ENCODE results near the gene RFX8. TPM values are rescaled to one million over a fixed set of nuclear protein-coding genes. Genes with fewer than 3 reads are reported as not detected.

Gene RFX8
- total RNA-seq, 2 donors from 2014 or later = 0.97 TPM; not detected in 1

DNA sequence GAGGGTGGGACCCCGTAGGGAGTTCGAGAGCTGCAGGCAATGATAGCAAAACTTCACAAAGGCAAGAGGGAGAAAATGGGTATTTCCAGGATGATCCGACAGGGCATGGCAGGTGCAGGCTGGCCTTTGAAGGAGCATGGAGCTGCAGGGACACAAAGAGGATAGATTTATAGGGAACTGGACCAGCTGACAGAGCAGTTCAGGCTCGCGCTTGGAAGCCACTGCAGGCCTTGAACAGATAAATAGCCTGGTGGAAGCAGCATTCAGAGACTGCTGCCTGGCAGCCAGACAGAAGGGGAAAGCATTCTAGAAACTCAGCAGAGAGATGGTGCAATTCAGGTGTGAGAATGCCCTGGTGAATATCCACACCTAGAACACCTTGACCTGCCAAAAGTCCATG, 58.3 kb downstream of the RFX8 start:
- TF ChIP-seq POLR2A (IDR thresholded peaks at IDR 0.05) = no peak
- TF ChIP-seq, protein P1, sequence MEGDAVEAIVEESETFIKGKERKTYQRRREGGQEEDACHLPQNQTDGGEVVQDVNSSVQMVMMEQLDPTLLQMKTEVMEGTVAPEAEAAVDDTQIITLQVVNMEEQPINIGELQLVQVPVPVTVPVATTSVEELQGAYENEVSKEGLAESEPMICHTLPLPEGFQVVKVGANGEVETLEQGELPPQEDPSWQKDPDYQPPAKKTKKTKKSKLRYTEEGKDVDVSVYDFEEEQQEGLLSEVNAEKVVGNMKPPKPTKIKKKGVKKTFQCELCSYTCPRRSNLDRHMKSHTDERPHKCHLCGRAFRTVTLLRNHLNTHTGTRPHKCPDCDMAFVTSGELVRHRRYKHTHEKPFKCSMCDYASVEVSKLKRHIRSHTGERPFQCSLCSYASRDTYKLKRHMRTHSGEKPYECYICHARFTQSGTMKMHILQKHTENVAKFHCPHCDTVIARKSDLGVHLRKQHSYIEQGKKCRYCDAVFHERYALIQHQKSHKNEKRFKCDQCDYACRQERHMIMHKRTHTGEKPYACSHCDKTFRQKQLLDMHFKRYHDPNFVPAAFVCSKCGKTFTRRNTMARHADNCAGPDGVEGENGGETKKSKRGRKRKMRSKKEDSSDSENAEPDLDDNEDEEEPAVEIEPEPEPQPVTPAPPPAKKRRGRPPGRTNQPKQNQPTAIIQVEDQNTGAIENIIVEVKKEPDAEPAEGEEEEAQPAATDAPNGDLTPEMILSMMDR (IDR thresholded peaks at IDR 0.05) = no peak
- TF ChIP-seq POLR2AphosphoS5 (IDR thresholded peaks at IDR 0.05) = no peak

GRCh38 chr2:101415884-101416283, 59.0 kb downstream of the RFX8 start:
- no peak for DNase-seq (ENCODE audit: low spot score)
- H3K9me3 ChIP-seq = no peaks in the 10 kb centered on the region
- no peak for TF ChIP-seq POLR2AphosphoS5 (IDR thresholded peaks at IDR 0.05)
- TF ChIP-seq, protein P1 (IDR thresholded peaks at IDR 0.05) = no peak
- no peak for TF ChIP-seq POLR2A (IDR thresholded peaks at IDR 0.05)
- H3K27ac ChIP-seq = no peak overlapping the region
- WGBS = 94% methylated on average over 3 of the region's 3 CpGs
- no peaks in the 10 kb centered on the region for H3K27me3 ChIP-seq (replicated peaks; ENCODE audit: insufficient read depth)
- H3K4me1 ChIP-seq (replicated peaks) = no peaks in the 10 kb centered on the region
- no peak overlapping the region for H3K4me3 ChIP-seq
- intact Hi-C loops (cut with DNase I) = no loop called here
- no peaks in the 10 kb centered on the region for H3K36me3 ChIP-seq

More for the DNA sequence above, 58.3 kb downstream of the RFX8 start:
- Histone ChIP-seq H3K27ac (no peak overlapping the region), H3K27me3 (replicated peaks; ENCODE audit: insufficient read depth) (no peaks in the 10 kb centered on the region), H3K4me3 (no peak overlapping the region), H3K4me1 (replicated peaks) (no peaks in the 10 kb centered on the region), H3K9me3 (no peaks in the 10 kb centered on the region), H3K36me3 (no peaks in the 10 kb centered on the region)
- no peak for DNase-seq (ENCODE audit: low spot score)
- intact Hi-C loops (cut with DNase I) = no loop called here
- WGBS = 71% methylated on average over 5 of the region's 5 CpGs

GRCh38 chr2:101415220-101415619, 59.7 kb downstream of the RFX8 start:
- H3K27me3 ChIP-seq (replicated peaks; ENCODE audit: insufficient read depth) = no peaks in the 10 kb centered on the region
- intact Hi-C loops (cut with DNase I) = no loop called here
- WGBS = 91% methylated on average over 2 of the region's 2 CpGs
- DNase-seq (ENCODE audit: low spot score) = no peak
- H3K4me3 ChIP-seq = no peak overlapping the region
- H3K9me3 ChIP-seq = no peaks in the 10 kb centered on the region
- no peaks in the 10 kb centered on the region for H3K36me3 ChIP-seq
- TF ChIP-seq POLR2A (IDR thresholded peaks at IDR 0.05) (no peak), POLR2AphosphoS5 (IDR thresholded peaks at IDR 0.05) (no peak)
- TF ChIP-seq, protein P1 (IDR thresholded peaks at IDR 0.05) = no peak
- no peaks in the 10 kb centered on the region for H3K4me1 ChIP-seq (replicated peaks)
- H3K27ac ChIP-seq = no peak overlapping the region

DNA sequence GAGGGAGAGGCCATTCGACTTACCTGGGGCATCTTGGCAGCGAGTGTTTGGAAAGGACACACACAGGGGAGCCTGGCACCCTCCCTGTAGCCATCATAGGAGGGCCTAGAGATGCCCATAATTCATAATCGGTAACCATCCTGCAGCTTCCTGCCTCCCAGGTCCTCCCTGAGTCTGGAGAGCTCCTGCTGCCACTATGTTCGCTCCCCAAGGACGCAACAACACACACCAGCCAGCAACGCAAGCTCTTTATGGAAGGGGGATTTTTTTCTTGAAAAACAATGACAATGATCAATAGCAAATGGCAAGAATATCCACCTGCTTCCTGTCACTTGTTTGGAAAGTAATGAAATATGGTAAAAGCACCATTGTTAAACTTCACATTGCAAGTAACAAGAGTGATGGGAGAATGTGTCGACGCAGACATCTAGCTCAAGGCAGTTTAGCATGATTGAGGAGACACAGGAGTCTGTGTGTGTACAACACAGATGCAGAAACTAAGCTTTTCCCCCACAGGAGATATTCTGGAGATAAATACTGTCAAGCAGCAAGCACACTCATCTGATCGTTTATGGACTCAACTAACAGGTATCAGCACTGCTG, 62.7 kb downstream of the RFX8 start:
- Histone ChIP-seq H3K9me3 (no peaks in the 10 kb centered on the region), H3K27ac (no peak overlapping the region), H3K4me3 (no peak overlapping the region), H3K4me1 (replicated peaks) (no peaks in the 10 kb centered on the region), H3K36me3 (no peaks in the 10 kb centered on the region), H3K27me3 (replicated peaks; ENCODE audit: insufficient read depth) (no peaks in the 10 kb centered on the region)
- intact Hi-C loops (cut with DNase I) = no loop called here
- DNase-seq (ENCODE audit: low spot score) = no peak
- WGBS = 81% methylated on average over 9 of the region's 9 CpGs
- TF ChIP-seq POLR2AphosphoS5 (IDR thresholded peaks at IDR 0.05) (no peak), POLR2A (IDR thresholded peaks at IDR 0.05) (no peak)
- TF ChIP-seq, protein P1 (IDR thresholded peaks at IDR 0.05) = no peak

DNA sequence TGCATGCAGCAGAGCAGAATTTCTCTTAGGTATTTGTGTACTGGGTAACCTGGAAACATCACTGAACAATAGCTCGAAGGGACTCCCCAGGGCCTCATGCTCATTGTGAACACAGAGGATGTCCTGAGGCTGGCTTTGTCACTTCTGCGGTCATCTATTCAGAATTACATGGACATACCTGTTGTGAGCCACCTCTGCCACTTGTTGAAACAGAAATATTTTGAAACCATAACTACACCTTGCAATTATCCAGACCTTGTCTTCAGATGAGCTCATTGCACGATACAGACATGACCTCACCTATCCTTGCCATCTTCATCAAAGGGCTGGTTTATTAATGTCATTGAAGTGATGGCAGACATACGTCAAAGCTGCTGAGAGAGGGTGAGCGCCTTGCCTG, 64.2 kb downstream of the RFX8 start:
- TF ChIP-seq, protein P1 (IDR thresholded peaks at IDR 0.05) = no peak
- no peak for TF ChIP-seq POLR2AphosphoS5 (IDR thresholded peaks at IDR 0.05)
- no peak for TF ChIP-seq POLR2A (IDR thresholded peaks at IDR 0.05)
- DNase-seq (ENCODE audit: low spot score) = no peak
- Histone ChIP-seq H3K27me3 (replicated peaks; ENCODE audit: insufficient read depth) (no peaks in the 10 kb centered on the region), H3K4me3 (no peak overlapping the region), H3K4me1 (replicated peaks) (no peaks in the 10 kb centered on the region), H3K36me3 (no peaks in the 10 kb centered on the region), H3K9me3 (no peaks in the 10 kb centered on the region), H3K27ac (no peak overlapping the region)
- intact Hi-C loops (cut with DNase I) = no loop called here
- WGBS = 78% methylated on average over 5 of the region's 5 CpGs
